ENCODE data around the gene ZNF526.

DNA sequence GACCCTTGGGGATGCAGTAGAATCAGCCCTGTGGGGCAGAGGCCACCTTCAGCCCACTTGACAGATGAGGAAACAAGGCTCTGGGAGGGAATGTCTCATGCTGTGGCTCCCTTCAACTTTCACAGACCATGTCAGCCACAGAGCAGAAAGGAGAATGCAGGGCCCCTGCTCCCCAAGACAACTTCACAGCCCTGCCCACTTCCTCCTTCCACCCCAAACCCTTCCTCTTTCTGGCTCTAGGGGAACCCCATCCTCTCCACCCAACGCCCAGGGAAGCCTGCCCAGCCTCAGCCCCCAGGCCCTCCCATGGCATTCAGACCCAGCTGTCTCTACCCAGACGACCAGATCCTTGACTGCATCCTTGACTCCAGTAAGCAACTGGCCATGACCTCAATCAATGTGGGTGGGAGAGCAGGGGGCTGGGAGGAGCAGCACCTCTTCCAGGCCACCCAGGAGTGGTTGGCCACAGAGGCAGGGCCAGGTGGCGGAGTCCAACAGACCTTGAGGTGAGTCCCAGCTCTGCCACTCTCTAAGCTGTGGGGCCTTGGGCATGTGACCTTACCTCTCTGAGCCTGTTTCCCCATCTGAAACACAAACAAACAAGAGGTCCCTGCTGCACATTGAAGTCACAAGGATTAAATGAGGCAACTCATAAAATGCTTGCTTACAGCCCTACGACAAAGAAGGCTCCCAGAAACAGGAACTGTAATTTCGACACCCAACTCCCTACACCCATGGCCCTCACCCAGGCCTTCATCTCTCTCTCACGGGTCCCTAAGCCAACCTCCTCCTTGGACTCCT, 18.4 kb upstream of the ZNF526 start:
- no peak for TF ChIP-seq TAF1 (IDR thresholded peaks at IDR 0.05; ENCODE audit: borderline replicate concordance, insufficient read depth, low read length)
- TF ChIP-seq POLR2AphosphoS5 (IDR thresholded peaks at IDR 0.05; ENCODE audit: low read depth, low read length): no peak
- TF ChIP-seq, protein P1, sequence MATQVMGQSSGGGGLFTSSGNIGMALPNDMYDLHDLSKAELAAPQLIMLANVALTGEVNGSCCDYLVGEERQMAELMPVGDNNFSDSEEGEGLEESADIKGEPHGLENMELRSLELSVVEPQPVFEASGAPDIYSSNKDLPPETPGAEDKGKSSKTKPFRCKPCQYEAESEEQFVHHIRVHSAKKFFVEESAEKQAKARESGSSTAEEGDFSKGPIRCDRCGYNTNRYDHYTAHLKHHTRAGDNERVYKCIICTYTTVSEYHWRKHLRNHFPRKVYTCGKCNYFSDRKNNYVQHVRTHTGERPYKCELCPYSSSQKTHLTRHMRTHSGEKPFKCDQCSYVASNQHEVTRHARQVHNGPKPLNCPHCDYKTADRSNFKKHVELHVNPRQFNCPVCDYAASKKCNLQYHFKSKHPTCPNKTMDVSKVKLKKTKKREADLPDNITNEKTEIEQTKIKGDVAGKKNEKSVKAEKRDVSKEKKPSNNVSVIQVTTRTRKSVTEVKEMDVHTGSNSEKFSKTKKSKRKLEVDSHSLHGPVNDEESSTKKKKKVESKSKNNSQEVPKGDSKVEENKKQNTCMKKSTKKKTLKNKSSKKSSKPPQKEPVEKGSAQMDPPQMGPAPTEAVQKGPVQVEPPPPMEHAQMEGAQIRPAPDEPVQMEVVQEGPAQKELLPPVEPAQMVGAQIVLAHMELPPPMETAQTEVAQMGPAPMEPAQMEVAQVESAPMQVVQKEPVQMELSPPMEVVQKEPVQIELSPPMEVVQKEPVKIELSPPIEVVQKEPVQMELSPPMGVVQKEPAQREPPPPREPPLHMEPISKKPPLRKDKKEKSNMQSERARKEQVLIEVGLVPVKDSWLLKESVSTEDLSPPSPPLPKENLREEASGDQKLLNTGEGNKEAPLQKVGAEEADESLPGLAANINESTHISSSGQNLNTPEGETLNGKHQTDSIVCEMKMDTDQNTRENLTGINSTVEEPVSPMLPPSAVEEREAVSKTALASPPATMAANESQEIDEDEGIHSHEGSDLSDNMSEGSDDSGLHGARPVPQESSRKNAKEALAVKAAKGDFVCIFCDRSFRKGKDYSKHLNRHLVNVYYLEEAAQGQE (IDR thresholded peaks at IDR 0.05; ENCODE audit: insufficient read depth in 1 of 2, low read depth in 2 of 2, low read length in 2 of 2): no peak

Data from PFSK-1 (cell line).